Measurements from ENCODE around the gene RANBP1. TPM values are rescaled to one million over a fixed set of nuclear protein-coding genes. Genes with fewer than 3 reads are reported as not detected.

Gene RANBP1
- total RNA-seq, 1 donor from 2014 or later = 219 TPM

DNA sequence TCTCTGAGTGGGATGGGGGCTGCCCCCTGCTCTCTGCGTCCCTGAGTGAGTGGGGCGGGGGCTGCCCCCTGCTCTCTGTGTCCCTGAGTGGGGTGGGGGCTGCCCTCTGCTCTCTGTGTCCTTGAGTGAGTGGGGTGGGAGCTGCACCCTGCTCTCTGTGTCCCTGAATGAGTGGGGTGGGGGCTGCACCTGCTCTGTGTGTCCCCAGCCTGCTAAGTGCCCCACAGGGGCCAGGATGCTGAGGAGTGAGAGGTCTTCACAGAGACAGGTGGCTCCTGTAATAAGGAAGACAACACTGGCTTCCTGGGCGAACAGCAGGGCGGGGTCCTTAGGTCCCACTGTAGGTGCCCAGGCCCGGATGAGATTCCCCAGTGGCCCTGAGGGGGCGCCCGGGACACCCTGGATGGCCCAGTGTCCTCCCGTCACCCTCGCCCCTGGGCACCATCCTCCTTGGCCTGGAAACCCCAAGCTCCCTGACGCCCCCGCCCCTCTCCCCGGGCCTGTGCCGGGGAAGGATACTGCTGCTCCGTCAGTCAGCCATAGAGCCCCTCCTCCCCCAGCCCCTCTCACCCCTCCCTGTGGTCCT is 38.8 kb downstream of the RANBP1 start:
- TF ChIP-seq, protein P1, sequence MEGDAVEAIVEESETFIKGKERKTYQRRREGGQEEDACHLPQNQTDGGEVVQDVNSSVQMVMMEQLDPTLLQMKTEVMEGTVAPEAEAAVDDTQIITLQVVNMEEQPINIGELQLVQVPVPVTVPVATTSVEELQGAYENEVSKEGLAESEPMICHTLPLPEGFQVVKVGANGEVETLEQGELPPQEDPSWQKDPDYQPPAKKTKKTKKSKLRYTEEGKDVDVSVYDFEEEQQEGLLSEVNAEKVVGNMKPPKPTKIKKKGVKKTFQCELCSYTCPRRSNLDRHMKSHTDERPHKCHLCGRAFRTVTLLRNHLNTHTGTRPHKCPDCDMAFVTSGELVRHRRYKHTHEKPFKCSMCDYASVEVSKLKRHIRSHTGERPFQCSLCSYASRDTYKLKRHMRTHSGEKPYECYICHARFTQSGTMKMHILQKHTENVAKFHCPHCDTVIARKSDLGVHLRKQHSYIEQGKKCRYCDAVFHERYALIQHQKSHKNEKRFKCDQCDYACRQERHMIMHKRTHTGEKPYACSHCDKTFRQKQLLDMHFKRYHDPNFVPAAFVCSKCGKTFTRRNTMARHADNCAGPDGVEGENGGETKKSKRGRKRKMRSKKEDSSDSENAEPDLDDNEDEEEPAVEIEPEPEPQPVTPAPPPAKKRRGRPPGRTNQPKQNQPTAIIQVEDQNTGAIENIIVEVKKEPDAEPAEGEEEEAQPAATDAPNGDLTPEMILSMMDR (IDR thresholded peaks at IDR 0.05; ENCODE audit: unreplicated experiment) = no peak
- peaks cover 7% of the 10 kb centered on the region for H3K4me1 Mint-ChIP-seq (ENCODE audit: low read depth)
- DNase-seq (ENCODE audit: low spot score, unreplicated experiment) = no peak
- H3K27me3 Mint-ChIP-seq = peaks cover 7% of the 10 kb centered on the region
- H3K27ac Mint-ChIP-seq = no peak overlapping the region
- H3K9me3 Mint-ChIP-seq (ENCODE audit: low read depth) = no peaks in the 10 kb centered on the region
- no peak overlapping the region for H3K4me3 Mint-ChIP-seq (ENCODE audit: low read depth)
- no peaks in the 10 kb centered on the region for H3K36me3 Mint-ChIP-seq (ENCODE audit: insufficient read depth)

DNA sequence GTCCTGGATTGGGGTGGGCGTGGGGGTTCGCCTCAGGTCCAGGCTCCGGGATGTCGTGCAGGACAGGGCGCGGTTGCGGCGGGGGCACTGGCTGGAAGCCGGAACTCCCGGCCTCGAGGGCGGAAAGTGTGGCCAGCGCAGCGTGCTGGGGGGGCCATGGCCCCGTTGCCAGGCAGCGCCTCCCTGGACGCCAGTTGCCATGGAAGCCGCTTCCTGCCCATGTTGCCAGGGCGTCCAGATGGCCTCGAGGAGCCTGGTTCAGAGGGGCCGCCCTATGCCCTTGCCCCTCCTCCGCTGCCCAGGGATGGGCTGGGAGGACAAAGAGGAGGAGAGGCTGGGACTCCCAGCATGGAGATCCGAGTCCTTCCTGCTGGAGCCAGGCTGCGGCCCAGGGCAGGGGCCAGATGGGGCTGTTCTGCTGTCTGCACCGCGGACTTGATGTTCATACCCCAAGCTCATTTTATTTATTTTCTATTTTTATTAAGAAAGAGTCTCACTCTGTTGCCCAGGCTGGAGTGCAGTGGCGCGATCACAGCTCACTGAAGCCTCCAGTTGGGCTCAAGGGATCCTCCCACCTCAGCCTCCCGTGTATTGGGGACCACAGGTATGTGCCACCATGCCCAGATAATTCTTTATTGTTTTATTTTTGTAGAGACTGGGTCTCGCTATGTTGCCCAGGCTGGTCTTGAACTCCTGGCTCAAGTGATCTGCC is 39.6 kb downstream of the RANBP1 start:
- Mint-ChIP-seq H3K27ac (no peak overlapping the region), H3K36me3 (ENCODE audit: insufficient read depth) (no peaks in the 10 kb centered on the region), H3K4me3 (ENCODE audit: low read depth) (no peak overlapping the region), H3K27me3 (peaks cover 7% of the 10 kb centered on the region), H3K4me1 (ENCODE audit: low read depth) (peaks cover 7% of the 10 kb centered on the region), H3K9me3 (ENCODE audit: low read depth) (no peaks in the 10 kb centered on the region)
- TF ChIP-seq, protein P1 (IDR thresholded peaks at IDR 0.05; ENCODE audit: unreplicated experiment) = no peak
- no peak for DNase-seq (ENCODE audit: low spot score, unreplicated experiment)

DNA sequence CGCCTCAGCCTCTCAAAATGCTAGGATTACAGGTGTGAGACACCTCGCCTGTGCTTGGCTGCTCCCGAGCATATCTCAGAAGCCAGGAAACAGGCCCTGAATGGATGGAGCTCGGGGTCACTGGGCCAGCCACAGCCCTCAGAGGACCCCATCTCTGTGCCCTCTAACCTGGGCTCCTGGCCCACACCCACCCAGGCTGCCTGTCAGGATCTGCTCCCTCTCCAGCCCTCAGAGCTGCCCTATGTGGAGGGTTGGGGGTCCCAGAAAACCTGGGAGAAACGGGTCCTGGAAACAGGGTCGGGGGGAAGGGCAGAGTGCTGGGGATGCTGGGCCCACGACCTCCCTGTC is 40.1 kb downstream of the RANBP1 start:
- H3K27ac Mint-ChIP-seq = no peak overlapping the region
- TF ChIP-seq, protein P1 (IDR thresholded peaks at IDR 0.05; ENCODE audit: unreplicated experiment) = no peak
- DNase-seq (ENCODE audit: low spot score, unreplicated experiment) = no peak

DNA sequence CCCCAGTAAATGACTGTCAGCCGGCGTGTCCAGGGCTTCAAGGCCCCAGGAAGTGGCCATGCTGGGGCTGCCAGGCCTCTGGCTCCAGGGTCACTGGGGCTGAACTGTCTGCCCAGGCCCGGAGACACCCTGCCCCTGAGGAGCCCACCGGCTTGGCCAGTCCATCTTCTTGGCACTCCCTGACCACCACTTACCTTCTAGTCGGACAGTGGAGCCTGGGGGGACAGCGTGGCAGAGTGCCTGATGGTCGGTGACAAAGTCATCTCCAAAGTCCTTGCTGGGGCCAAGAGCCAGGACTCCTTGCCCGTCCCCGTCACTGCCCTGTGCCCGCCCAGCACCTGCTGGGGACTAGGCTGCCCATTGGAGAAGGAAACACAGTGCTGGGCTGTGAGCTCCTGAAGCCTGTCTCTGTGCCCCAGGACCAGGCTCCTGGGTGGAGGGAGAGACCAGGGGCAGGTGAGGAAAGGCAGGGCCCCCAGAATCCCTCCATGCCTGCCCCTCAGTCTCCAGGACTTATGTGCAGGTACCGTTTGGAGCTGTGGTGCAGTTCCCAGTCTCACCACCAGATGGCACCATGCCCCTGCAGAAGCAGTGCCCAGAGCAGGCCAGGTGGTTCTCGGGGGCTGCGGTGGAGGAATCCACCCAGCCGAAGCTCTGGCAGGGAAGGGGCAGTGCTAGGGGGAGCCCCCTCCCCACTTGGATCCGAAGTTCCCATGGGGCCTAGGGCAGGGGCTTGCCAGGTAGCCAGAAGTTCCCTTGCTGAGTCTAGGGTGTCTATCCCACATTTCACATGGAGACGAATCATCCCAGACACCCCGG is 40.9 kb downstream of the RANBP1 start:
- no peak overlapping the region for H3K27ac Mint-ChIP-seq
- H3K36me3 Mint-ChIP-seq (ENCODE audit: insufficient read depth) = no peaks in the 10 kb centered on the region
- peaks cover 7% of the 10 kb centered on the region for H3K27me3 Mint-ChIP-seq
- TF ChIP-seq, protein P1 (IDR thresholded peaks at IDR 0.05; ENCODE audit: unreplicated experiment) = peak; percentile 98
- H3K9me3 Mint-ChIP-seq (ENCODE audit: low read depth) = no peaks in the 10 kb centered on the region
- peak; percentile 92 for DNase-seq (ENCODE audit: low spot score, unreplicated experiment)
- peaks cover 7% of the 10 kb centered on the region for H3K4me1 Mint-ChIP-seq (ENCODE audit: low read depth)
- no peak overlapping the region for H3K4me3 Mint-ChIP-seq (ENCODE audit: low read depth)

More for the DNA sequence above, 40.1 kb downstream of the RANBP1 start:
- peaks cover 7% of the 10 kb centered on the region for H3K4me1 Mint-ChIP-seq (ENCODE audit: low read depth)
- peaks cover 7% of the 10 kb centered on the region for H3K27me3 Mint-ChIP-seq
- H3K4me3 Mint-ChIP-seq (ENCODE audit: low read depth) = no peak overlapping the region
- H3K9me3 Mint-ChIP-seq (ENCODE audit: low read depth) = no peaks in the 10 kb centered on the region
- H3K36me3 Mint-ChIP-seq (ENCODE audit: insufficient read depth) = no peaks in the 10 kb centered on the region

DNA sequence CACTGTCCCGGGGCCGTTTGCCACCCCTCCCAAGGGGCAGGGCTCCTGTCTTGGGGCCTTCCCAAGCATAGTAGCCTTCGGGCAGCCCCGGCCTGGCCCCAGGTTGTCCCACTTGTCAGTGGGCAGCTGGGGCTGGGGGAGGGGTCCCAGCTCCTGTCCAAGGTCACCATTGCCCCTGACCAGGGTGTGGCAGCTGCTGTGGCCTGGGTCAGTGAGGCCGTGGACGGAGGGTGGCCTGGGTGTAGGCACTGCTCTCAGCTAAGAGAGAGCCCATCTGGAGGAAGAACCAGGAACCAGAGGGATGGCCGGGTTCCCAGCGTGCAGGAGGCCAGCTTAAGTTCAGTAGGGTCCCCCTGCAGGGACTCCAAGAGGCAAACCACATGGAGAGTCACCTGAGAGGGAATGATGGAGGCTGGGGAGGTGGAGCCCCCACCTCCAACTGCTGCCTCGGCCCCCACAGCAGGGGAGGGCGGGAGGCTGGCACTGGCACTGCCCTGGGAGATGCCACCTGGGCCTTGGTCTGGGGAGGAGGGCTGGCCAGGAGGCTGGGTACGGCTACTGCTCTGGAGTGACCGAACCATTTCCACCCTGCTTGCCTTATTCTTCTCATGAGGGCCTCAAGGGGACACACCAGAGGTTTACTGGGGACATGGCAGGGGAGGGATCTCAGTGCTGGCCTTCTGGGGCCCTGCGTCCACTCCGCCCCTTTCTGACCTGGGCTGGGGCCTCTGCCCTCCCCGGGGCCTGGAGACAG is 41.7 kb downstream of the RANBP1 start:
- DNase-seq (ENCODE audit: low spot score, unreplicated experiment) = no peak
- Mint-ChIP-seq H3K27me3 (peaks cover 7% of the 10 kb centered on the region), H3K9me3 (ENCODE audit: low read depth) (no peaks in the 10 kb centered on the region), H3K4me1 (ENCODE audit: low read depth) (peaks cover 7% of the 10 kb centered on the region), H3K36me3 (ENCODE audit: insufficient read depth) (no peaks in the 10 kb centered on the region), H3K4me3 (ENCODE audit: low read depth) (no peak overlapping the region), H3K27ac (no peak overlapping the region)
- TF ChIP-seq, protein P1 (IDR thresholded peaks at IDR 0.05; ENCODE audit: unreplicated experiment) = no peak
